ENCODE results near the gene TIMP4. TPM values are rescaled to one million over a fixed set of nuclear protein-coding genes. Genes with fewer than 3 reads are reported as not detected.

The TIMP4 gene
- total RNA-seq, 2 experiments from 2014 or later = not detected

GRCh38 chr3:12181806-12182205, 23.1 kb upstream of the TIMP4 start:
- no peaks in the 10 kb centered on the region for H3K36me3 Mint-ChIP-seq (ENCODE audit: low read depth)
- CTCF ChIA-PET = interaction anchor here (1.2 kb wide), 1 partner anchor 10 kb away, joined by 3 read pairs; no protein-coding TSS in a partner anchor
- H3K27ac Mint-ChIP-seq = no peak overlapping the region
- H3K4me3 Mint-ChIP-seq = no peak overlapping the region
- H3K27me3 Mint-ChIP-seq = no peaks in the 10 kb centered on the region
- no peak for DNase-seq
- POLR2A ChIA-PET = no interaction called here
- H3K4me1 Mint-ChIP-seq = peaks cover 15% of the 10 kb centered on the region
- peaks cover 4% of the 10 kb centered on the region for H3K9me3 Mint-ChIP-seq

- Mint-ChIP-seq H3K4me1 (peaks cover 11% of the 10 kb centered on the region), H3K9me3 (peaks cover 4% of the 10 kb centered on the region), H3K27me3 (no peaks in the 10 kb centered on the region), H3K4me3 (no peak overlapping the region), H3K27ac (no peak overlapping the region), H3K36me3 (ENCODE audit: low read depth) (no peaks in the 10 kb centered on the region)
- DNase-seq = no peak
- ChIA-PET POLR2A (interaction anchor here (0.6 kb wide), 1 partner anchor 523 kb away, joined by 4 read pairs; no protein-coding TSS in a partner anchor), CTCF (interaction anchor here (1.2 kb wide), 2 partner anchors 9 to 39 kb away, joined by 3 read pairs; no protein-coding TSS in a partner anchor)
Observed at GRCh38 chr3:12181301-12181700, 22.6 kb upstream of the TIMP4 start.

GRCh38 chr3:12180631-12181030, 21.9 kb upstream of the TIMP4 start:
- H3K4me1 Mint-ChIP-seq = peaks cover 11% of the 10 kb centered on the region
- POLR2A ChIA-PET = interaction anchor here (0.6 kb wide), 1 partner anchor 879 kb away, joined by 4 read pairs; no protein-coding TSS in a partner anchor
- H3K4me3 Mint-ChIP-seq = no peak overlapping the region
- no peak for DNase-seq
- CTCF ChIA-PET = interaction anchor here (1.2 kb wide), 3 partner anchors 8 to 39 kb away, joined by 3 read pairs; no protein-coding TSS in a partner anchor
- H3K9me3 Mint-ChIP-seq = peaks cover 4% of the 10 kb centered on the region
- H3K27ac Mint-ChIP-seq = no peak overlapping the region
- no peaks in the 10 kb centered on the region for H3K27me3 Mint-ChIP-seq
- H3K36me3 Mint-ChIP-seq (ENCODE audit: low read depth) = no peaks in the 10 kb centered on the region

GRCh38 chr3:12180218-12180617, 21.5 kb upstream of the TIMP4 start:
- CTCF ChIA-PET = interaction anchor here (1.2 kb wide), 2 partner anchors 9 to 38 kb away, joined by 3 read pairs; no protein-coding TSS in a partner anchor
- Mint-ChIP-seq H3K36me3 (ENCODE audit: low read depth) (no peaks in the 10 kb centered on the region), H3K9me3 (peaks cover 4% of the 10 kb centered on the region), H3K4me3 (no peak overlapping the region), H3K27ac (no peak overlapping the region), H3K27me3 (no peaks in the 10 kb centered on the region), H3K4me1 (peaks cover 11% of the 10 kb centered on the region)
- DNase-seq = no peak
- POLR2A ChIA-PET = interaction anchor here (0.6 kb wide), 1 partner anchor 880 kb away, joined by 4 read pairs; no protein-coding TSS in a partner anchor

GRCh38 chr3:12179441-12179840, 20.7 kb upstream of the TIMP4 start:
- POLR2A ChIA-PET = no interaction called here
- Mint-ChIP-seq H3K27ac (no peak overlapping the region), H3K4me3 (no peak overlapping the region), H3K36me3 (ENCODE audit: low read depth) (no peaks in the 10 kb centered on the region), H3K27me3 (no peaks in the 10 kb centered on the region), H3K9me3 (peaks cover 4% of the 10 kb centered on the region), H3K4me1 (peaks cover 11% of the 10 kb centered on the region)
- no peak for DNase-seq
- CTCF ChIA-PET = interaction anchor here (0.6 to 1.2 kb wide), 4 partner anchors 16 to 300 kb away, joined by 3 to 4 read pairs (median 3); no protein-coding TSS in a partner anchor

GRCh38 chr3:12178091-12178820, 19.5 kb upstream of the TIMP4 start:
- no peak overlapping the region for H3K4me3 Mint-ChIP-seq
- DNase-seq = no peak
- no peaks in the 10 kb centered on the region for H3K27me3 Mint-ChIP-seq
- no peak overlapping the region for H3K27ac Mint-ChIP-seq
- ChIA-PET CTCF (interaction anchor here (0.9 to 1.9 kb wide), 3 partner anchors 12 to 43 kb away, joined by 3 to 5 read pairs (median 4); no protein-coding TSS in a partner anchor), POLR2A (no interaction called here)
- peaks cover 9% of the 10 kb centered on the region for H3K9me3 Mint-ChIP-seq
- peaks cover 11% of the 10 kb centered on the region for H3K4me1 Mint-ChIP-seq
- H3K36me3 Mint-ChIP-seq (ENCODE audit: low read depth) = no peaks in the 10 kb centered on the region

- Mint-ChIP-seq H3K4me3 (no peak overlapping the region), H3K27me3 (no peaks in the 10 kb centered on the region), H3K4me1 (peaks cover 11% of the 10 kb centered on the region), H3K36me3 (ENCODE audit: low read depth) (no peaks in the 10 kb centered on the region), H3K27ac (no peak overlapping the region), H3K9me3 (peaks cover 17% of the 10 kb centered on the region)
- no peak for DNase-seq
- ChIA-PET POLR2A (no interaction called here), CTCF (interaction anchor here (0.9 to 2.8 kb wide), 6 partner anchors 10 to 88 kb away, joined by 3 to 20 read pairs (median 4); no protein-coding TSS in a partner anchor)
Observed at GRCh38 chr3:12177126-12177525, 18.4 kb upstream of the TIMP4 start.

- Mint-ChIP-seq H3K4me1 (peaks cover 7% of the 10 kb centered on the region), H3K9me3 (peaks cover 17% of the 10 kb centered on the region), H3K36me3 (ENCODE audit: low read depth) (no peaks in the 10 kb centered on the region), H3K4me3 (no peak overlapping the region), H3K27ac (no peak overlapping the region), H3K27me3 (no peaks in the 10 kb centered on the region)
- ChIA-PET POLR2A (no interaction called here), CTCF (interaction anchor here (0.6 to 2.8 kb wide), 14 partner anchors 9 to 532 kb away, joined by 3 to 20 read pairs (median 3); partner anchors contain the start of gene VGLL4)
- no peak for DNase-seq
Observed at GRCh38 chr3:12175844-12176453, 17.2 kb upstream of the TIMP4 start.

- Mint-ChIP-seq H3K27ac (no peak overlapping the region), H3K4me1 (peaks cover 7% of the 10 kb centered on the region), H3K27me3 (no peaks in the 10 kb centered on the region), H3K9me3 (peaks cover 18% of the 10 kb centered on the region), H3K36me3 (ENCODE audit: low read depth) (no peaks in the 10 kb centered on the region), H3K4me3 (no peak overlapping the region)
- no peak for DNase-seq
- CTCF ChIA-PET = interaction anchor here (0.7 to 2.8 kb wide), 7 partner anchors 10 to 303 kb away, joined by 3 to 20 read pairs (median 4); no protein-coding TSS in a partner anchor
- POLR2A ChIA-PET = no interaction called here
Observed at GRCh38 chr3:12175137-12175593, 16.5 kb upstream of the TIMP4 start.

GRCh38 chr3:12170207-12170606, 11.5 kb upstream of the TIMP4 start:
- CTCF ChIA-PET = interaction anchor here (0.6 to 1.5 kb wide), 2 partner anchors 41 to 309 kb away, joined by 3 to 5 read pairs; no protein-coding TSS in a partner anchor
- Mint-ChIP-seq H3K4me3 (no peak overlapping the region), H3K4me1 (no peaks in the 10 kb centered on the region)

GRCh38 chr3:12165909-12166308, 7.2 kb upstream of the TIMP4 start:
- POLR2A ChIA-PET = no interaction called here
- Mint-ChIP-seq H3K27me3 (peaks cover 5% of the 10 kb centered on the region), H3K4me1 (no peaks in the 10 kb centered on the region), H3K4me3 (no peak overlapping the region), H3K9me3 (peaks cover 3% of the 10 kb centered on the region), H3K36me3 (ENCODE audit: low read depth) (no peaks in the 10 kb centered on the region), H3K27ac (no peak overlapping the region)
- CTCF ChIA-PET = no interaction called here
- no peak for DNase-seq

More at GRCh38 chr3:12170207-12170606, 11.5 kb upstream of the TIMP4 start:
- peaks cover 21% of the 10 kb centered on the region for H3K9me3 Mint-ChIP-seq
- no peaks in the 10 kb centered on the region for H3K36me3 Mint-ChIP-seq (ENCODE audit: low read depth)
- H3K27ac Mint-ChIP-seq = no peak overlapping the region
- POLR2A ChIA-PET = no interaction called here
- H3K27me3 Mint-ChIP-seq = no peaks in the 10 kb centered on the region
- no peak for DNase-seq

GRCh38 chr3:12159227-12159601, 502 bp upstream of the TIMP4 start:
- H3K36me3 Mint-ChIP-seq (ENCODE audit: low read depth) = no peaks in the 10 kb centered on the region
- ChIA-PET POLR2A (no interaction called here), CTCF (interaction anchor here (1.4 kb wide), 1 partner anchor 21 kb away, joined by 3 read pairs; no protein-coding TSS in a partner anchor)
- H3K4me3 Mint-ChIP-seq = no peak overlapping the region
- DNase-seq = no peak
- H3K4me1 Mint-ChIP-seq = no peaks in the 10 kb centered on the region
- no peak overlapping the region for H3K27ac Mint-ChIP-seq
- H3K9me3 Mint-ChIP-seq = no peaks in the 10 kb centered on the region
- H3K27me3 Mint-ChIP-seq = peaks cover 5% of the 10 kb centered on the region

GRCh38 chr3:12157026-12157425, 1.7 kb downstream of the TIMP4 start:
- POLR2A ChIA-PET = no interaction called here
- peaks cover 4% of the 10 kb centered on the region for H3K27me3 Mint-ChIP-seq

More at GRCh38 chr3:12157026-12157425, 1.7 kb downstream of the TIMP4 start:
- Mint-ChIP-seq H3K4me1 (no peaks in the 10 kb centered on the region), H3K36me3 (ENCODE audit: low read depth) (no peaks in the 10 kb centered on the region), H3K4me3 (no peak overlapping the region), H3K9me3 (no peaks in the 10 kb centered on the region), H3K27ac (no peak overlapping the region)
- no peak for DNase-seq
- CTCF ChIA-PET = interaction anchor here (0.9 kb wide), 1 partner anchor 40 kb away, joined by 3 read pairs; no protein-coding TSS in a partner anchor
